GM19099 (cell line): ENCODE data around the gene SNX30.

Experiments
- POLR2A ChIP-seq: IDR thresholded peaks from 3 replicates; pipeline ENCODE4 v1.6.1; 2011; ENCODE audit warnings: low read depth; ENCODE audit not compliant: insufficient read length; ENCODE audit errors: extremely low read depth

The SNX30 gene

GRCh38 chr9:112892981-112893380 is 142.4 kb downstream of the SNX30 start:
- TF ChIP-seq POLR2A: no peak

GRCh38 chr9:112894041-112894440 is 143.5 kb downstream of the SNX30 start:
- no peak for TF ChIP-seq POLR2A

- no peak for TF ChIP-seq POLR2A
Measured at GRCh38 chr9:112894699-112895098, 144.1 kb downstream of the SNX30 start.

GRCh38 chr9:112896131-112896530 is 145.6 kb downstream of the SNX30 start:
- TF ChIP-seq POLR2A: no peak

DNA sequence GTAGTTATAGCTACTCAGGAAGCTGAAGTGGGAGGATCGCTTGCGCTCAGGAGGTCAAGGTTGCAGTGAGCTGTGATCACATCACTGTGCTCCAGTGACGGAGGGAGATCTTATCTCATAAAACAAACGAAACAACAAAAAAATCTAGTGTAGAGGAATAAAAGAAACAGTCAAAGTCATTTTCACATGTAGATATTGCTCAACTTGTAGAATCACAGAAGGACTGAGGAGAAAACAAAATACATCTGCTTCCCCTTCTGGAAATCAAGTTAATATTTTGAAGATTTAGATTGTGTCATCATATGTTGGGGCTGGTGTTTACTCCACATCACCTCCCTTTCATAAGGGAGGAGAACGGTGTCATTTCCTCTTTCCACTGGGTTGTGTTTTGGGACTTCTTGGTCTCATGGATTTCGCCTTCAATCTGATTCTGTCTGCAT is 148.3 kb downstream of the SNX30 start:
- TF ChIP-seq POLR2A: no peak

DNA sequence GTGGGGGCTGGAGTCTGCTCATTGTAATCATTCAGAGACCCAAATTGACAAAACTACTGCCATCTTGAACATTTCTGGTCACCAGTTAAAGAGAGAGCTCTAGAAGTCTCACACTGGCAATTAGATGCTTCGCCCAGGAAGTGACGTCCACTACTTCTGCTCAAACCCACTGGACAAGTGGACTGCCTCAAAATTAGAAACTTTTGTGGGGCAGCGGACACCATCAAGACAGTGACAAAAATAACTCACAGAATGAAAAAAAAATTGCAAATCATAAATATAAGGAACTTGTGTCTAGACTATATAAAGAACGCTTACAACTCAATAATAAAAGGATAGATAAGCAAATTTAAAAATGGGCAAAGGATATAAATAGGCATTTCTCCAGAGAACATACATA is 149.9 kb downstream of the SNX30 start:
- no peak for TF ChIP-seq POLR2A

GRCh38 chr9:112900901-112901300 is 150.3 kb downstream of the SNX30 start:
- no peak for TF ChIP-seq POLR2A

- TF ChIP-seq POLR2A: no peak
Measured at GRCh38 chr9:112905084-112905483, 154.5 kb downstream of the SNX30 start.

DNA sequence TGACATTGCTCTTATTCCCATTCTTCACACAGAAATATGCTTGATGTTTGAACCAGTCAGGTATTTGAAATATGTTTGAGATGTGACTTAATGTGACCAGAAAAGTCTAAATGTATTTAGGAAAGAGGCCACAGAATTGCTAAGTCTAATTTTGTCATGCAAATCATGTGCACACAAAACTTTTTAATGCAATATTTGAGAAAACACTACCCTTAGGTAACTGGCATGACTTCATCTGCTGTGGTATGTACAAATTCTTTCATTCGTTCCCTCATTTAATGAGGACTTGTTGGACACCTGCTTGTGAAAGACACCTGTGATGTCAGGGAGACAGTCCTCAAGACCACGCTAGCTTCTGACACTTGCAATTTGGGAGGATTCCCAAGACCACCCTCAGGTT is 161.2 kb downstream of the SNX30 start:
- no peak for TF ChIP-seq POLR2A

DNA sequence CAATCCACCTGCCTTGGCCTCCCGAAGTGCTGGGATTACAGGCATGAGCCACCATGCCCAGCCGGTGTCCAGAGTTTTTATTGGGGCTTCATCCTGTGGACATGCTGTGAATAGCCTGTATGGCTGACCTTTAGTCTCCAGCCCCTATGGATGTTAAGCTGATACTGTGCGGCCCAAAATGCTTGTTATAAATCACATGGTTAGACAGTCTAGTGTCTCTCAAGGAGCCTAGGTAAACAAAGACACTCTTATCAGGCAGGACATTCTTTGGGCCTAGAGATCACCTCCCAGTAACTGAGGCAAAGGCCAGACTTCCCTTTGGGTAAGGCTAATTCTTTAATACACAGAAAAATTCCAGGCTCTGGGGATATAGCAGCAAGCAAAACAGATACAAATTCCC is 162.1 kb downstream of the SNX30 start:
- TF ChIP-seq POLR2A: no peak

- no peak for TF ChIP-seq POLR2A
Measured at GRCh38 chr9:112913326-112913725, 162.8 kb downstream of the SNX30 start.

DNA sequence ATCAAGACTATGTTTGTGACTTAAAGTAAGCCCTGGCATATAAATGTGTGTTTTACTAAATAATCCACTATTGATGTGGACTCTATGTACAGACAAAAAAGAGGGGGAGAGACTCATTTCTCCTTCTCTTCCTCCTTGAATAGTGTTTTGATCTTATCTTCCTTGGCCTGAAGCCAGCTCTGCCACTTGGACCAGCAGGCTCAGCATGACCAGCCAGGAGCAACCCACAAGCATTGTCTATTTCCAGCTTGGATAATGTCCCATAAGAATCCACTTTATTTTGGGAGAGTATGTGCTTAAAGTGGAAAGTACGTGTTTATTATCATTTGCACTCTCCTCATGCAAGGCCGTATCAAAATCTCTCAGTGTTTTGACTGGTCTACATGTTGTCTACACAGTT is 164.0 kb downstream of the SNX30 start:
- TF ChIP-seq POLR2A: no peak

- TF ChIP-seq POLR2A: no peak
Measured at GRCh38 chr9:112917047-112917986, 166.8 kb downstream of the SNX30 start.

GRCh38 chr9:112917987-112918362 is 167.4 kb downstream of the SNX30 start:
- no peak for TF ChIP-seq POLR2A

GRCh38 chr9:112921549-112921948 is 171.0 kb downstream of the SNX30 start:
- no peak for TF ChIP-seq POLR2A
